Smooth muscle cell (in vitro differentiated cells): Measurements from ENCODE around the gene RPS16. TPM values are rescaled to one million over a fixed set of nuclear protein-coding genes. Genes with fewer than 3 reads are reported as not detected.
A peak's percentile ranks its signal among the peaks of the same experiment; 100 is the strongest.

ENCODE experiments used
- DNase-seq: peaks from one replicate; lab custom pipeline; 2025; ENCODE audit not compliant: unreplicated experiment; lab: John Stamatoyannopoulos, UW
- H2AFZ ChIP-seq: fragments of 200-600 bp; sonication (generic); 2 replicates; pipeline ENCODE4 v1.6.0; 2016; ENCODE audit warnings: antibody characterized with exemption, low read depth, mild to moderate bottlenecking
- H3F3A ChIP-seq: fragments of 200-600 bp; sonication (generic); 2 replicates; pipeline ENCODE4 v1.6.0; 2017; ENCODE audit warnings: antibody characterized with exemption, low read depth
- H3K27ac ChIP-seq: fragments of 200-600 bp; sonication (generic); 2 replicates; pipeline ENCODE4 v1.5.1; 2016; ENCODE audit warnings: low read depth, mild to moderate bottlenecking
- H3K27me3 ChIP-seq: fragments of 200-600 bp; sonication (generic); 2 replicates; pipeline ENCODE4 v1.6.1; 2016; ENCODE audit warnings: low read depth, mild to moderate bottlenecking
- H3K36me3 ChIP-seq: fragments of 200-600 bp; sonication (generic); 2 replicates; pipeline ENCODE4 v1.5.1; 2016; ENCODE audit warnings: low read depth
- H3K4me1 ChIP-seq: fragments of 200-600 bp; sonication (generic); 2 replicates; pipeline ENCODE4 v1.5.1; 2016; ENCODE audit warnings: low read depth
- H3K4me2 ChIP-seq: fragments of 200-600 bp; sonication (generic); 2 replicates; pipeline ENCODE4 v1.6.0; 2016; ENCODE audit warnings: mild to moderate bottlenecking
- H3K4me3 ChIP-seq: fragments of 200-600 bp; sonication (generic); 2 replicates; pipeline ENCODE4 v1.5.1; 2016; ENCODE audit warnings: mild to moderate bottlenecking
- H3K79me2 ChIP-seq: fragments of 200-600 bp; sonication (generic); 2 replicates; pipeline ENCODE4 v1.6.0; 2016; ENCODE audit warnings: low read depth, mild to moderate bottlenecking
- H3K9ac ChIP-seq: fragments of 200-600 bp; sonication (generic); 2 replicates; pipeline ENCODE4 v1.6.0; 2016; ENCODE audit warnings: low read depth
- H3K9me3 ChIP-seq: fragments of 200-600 bp; sonication (generic); replicated peaks from 2 replicates; pipeline ENCODE4 v1.5.1; 2016; ENCODE audit warnings: low read depth
- H4K20me1 ChIP-seq: fragments of 200-600 bp; sonication (generic); 2 replicates; pipeline ENCODE4 v1.6.0; 2016; ENCODE audit warnings: low read depth
- CTCF ChIP-seq: fragments of 200-600 bp; sonication (generic); IDR thresholded peaks from 2 replicates; pipeline ENCODE4 v1.5.1; 2017; ENCODE audit warnings: borderline replicate concordance, mild to moderate bottlenecking, antibody characterized with exemption; ENCODE audit not compliant: insufficient read depth, poor library complexity, severe bottlenecking
- WGBS: methylation state at CpG from one replicate; pipeline ENCODE4 v1.1.7; 2016; ENCODE audit warnings: low lambda C conversion rate; 5-methylcytosine and 5-hydroxymethylcytosine counted together
- polyA plus RNA-seq: library from polyadenylated mRNA; unstranded; fragments of >200 nt; fragmentation: Nextera tagmentation; extraction: Ambion mirVana; gene quantifications from 2 replicates; pipeline ENCODE4 v1.2.1, GENCODE V29; 2016
- total RNA-seq: library from RNA; depleted of rRNA; stranded (reverse); fragments of >200 nt; gene quantifications from 2 replicates; pipeline ENCODE4 v1.2.3, GENCODE V29; 2014

Gene RPS16
- total and polyA plus RNA-seq, 2 experiments from 2014 or later, result 97.1 to 539 TPM

DNA sequence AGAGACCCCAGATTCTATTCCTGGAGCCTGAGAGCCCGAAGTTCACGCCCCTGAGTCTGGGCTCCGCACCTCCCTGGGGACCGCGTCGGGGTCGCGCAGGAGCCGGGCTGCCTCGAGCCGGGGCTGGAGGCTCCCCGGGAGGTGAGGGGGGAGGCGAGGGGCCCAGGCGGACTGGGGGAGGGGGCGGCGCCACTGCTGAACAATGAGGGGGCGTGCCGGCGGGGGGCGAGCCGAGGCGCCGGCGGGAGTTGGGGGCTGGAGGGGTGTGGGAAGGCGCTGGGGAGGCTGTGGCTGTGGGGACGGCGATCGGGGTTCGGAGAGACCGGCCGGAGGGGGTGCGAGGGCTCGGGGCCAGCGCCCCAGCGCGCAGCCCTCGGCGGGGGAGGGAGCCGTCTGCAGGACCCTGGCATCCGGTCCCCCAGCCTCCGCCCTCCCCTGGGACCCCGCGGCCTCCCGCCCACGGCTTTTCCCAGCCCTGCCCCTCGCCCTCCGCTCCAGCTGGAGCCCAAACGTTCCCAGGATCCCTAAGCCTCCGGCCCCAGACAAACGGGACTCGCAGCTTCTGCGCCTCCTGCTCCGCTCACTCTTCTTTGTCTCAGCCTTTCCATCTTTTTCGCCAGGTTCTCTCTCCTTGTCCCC lies 22.4 kb downstream of the RPS16 start:
- peaks cover 51% of the 10 kb centered on the region for H3K79me2 ChIP-seq
- TF ChIP-seq CTCF, result no peak
- H3K27ac ChIP-seq, result peak overlapping the region; percentile 81
- no peaks in the 10 kb centered on the region for H3K9me3 ChIP-seq
- H3K27me3 ChIP-seq, result no peaks in the 10 kb centered on the region
- peak overlapping the region; percentile 80 for H3K4me3 ChIP-seq
- H3F3A ChIP-seq, result peaks cover 13% of the 10 kb centered on the region
- H3K4me2 ChIP-seq, result peak overlapping the region; percentile 83
- peaks cover 20% of the 10 kb centered on the region for H3K4me1 ChIP-seq
- DNase-seq, result peak; percentile 66
- H3K9ac ChIP-seq, result peak overlapping the region; percentile 75
- H3K36me3 ChIP-seq, result no peaks in the 10 kb centered on the region
- under 1% methylated on average over 26 of the region's 54 CpGs for WGBS
- peak overlapping the region; percentile 33 for H2AFZ ChIP-seq
- H4K20me1 ChIP-seq, result peaks cover 33% of the 10 kb centered on the region

DNA sequence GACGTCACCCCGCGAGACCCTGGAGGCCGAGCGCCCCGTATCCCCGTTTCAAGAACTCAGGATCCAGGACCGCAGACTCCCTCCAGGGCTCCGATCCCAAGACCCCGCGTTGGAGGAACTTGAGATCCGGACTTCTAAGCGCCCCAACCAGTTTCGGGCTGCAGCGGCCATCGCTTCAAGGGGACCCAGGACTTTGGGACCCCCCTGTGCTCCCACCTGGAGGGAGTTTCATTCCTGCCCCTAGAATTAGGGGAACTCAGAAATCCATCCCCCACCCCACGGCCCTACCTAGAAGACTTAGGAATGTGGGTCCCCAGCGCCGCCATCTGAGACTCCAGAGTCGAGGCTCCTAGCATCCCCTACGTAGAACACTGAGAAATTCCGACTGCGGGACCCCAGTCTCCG lies 22.9 kb downstream of the RPS16 start:
- H3K79me2 ChIP-seq, result peaks cover 56% of the 10 kb centered on the region
- H3F3A ChIP-seq, result peaks cover 15% of the 10 kb centered on the region
- 0% methylated on average over 23 of the region's 24 CpGs for WGBS
- H3K4me1 ChIP-seq, result peaks cover 20% of the 10 kb centered on the region
- H3K9me3 ChIP-seq, result no peaks in the 10 kb centered on the region
- no peaks in the 10 kb centered on the region for H3K36me3 ChIP-seq
- H3K9ac ChIP-seq, result peak overlapping the region; percentile 75
- peaks cover 38% of the 10 kb centered on the region for H4K20me1 ChIP-seq
- peak overlapping the region; percentile 81 for H3K27ac ChIP-seq
- H2AFZ ChIP-seq, result peak overlapping the region; percentile 33
- peak overlapping the region; percentile 83 for H3K4me2 ChIP-seq
- peak overlapping the region; percentile 80 for H3K4me3 ChIP-seq
- no peaks in the 10 kb centered on the region for H3K27me3 ChIP-seq
- DNase-seq, result no peak
- TF ChIP-seq CTCF, result no peak

DNA sequence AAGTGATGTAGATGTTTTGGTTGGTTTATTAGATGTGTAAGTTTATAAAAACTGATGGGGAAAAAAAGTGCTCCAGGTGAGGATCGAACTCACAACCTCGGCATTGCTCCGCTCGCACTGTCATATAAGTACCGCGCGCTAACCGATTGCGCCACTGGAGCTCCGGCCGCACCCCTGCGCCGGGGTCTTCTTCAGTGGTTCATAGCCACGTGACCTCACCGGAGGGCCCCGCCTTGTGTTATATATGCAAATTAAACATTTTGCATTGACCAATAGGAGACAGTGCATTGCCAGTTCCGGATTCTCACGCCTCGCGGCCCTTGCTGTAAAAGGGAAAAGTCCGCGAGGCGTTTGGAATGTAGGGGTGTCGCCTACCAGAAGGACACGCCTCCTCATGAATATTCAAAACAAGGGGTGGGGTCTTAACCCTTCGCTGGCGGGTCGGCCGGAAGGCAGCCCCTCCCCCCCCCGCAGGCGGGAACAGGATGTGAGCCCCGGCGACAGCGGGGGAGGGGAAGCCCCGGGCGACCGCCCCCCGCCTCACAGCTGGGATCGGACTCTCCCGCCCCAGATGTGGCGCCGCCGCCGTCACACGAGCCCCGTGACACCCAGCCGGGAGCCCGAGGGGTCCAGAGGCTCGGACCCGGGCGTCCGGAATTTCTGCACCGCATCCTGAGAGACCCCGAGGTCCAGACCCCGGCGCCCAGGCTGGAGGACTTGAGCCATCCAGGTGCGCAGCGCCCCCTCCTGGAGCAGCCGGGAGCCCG lies 23.5 kb downstream of the RPS16 start, which contains the start of gene PLEKHG2:
Gene PLEKHG2, plus strand, starts transcription at position 570 of the 767 bp plus-strand sequence. CDS start 1,418 bp downstream, outside the sequence.
- peak; percentile 86 for TF ChIP-seq CTCF
- H3K4me1 ChIP-seq, result peaks cover 20% of the 10 kb centered on the region

More for the DNA sequence above, 23.5 kb downstream of the RPS16 start, which contains the start of gene PLEKHG2:
- Histone ChIP-seq H3K27ac (peak within 1 kb of the TSS; percentile 95), H3K4me3 (peak within 1 kb of the TSS; percentile 96), H3K79me2 (peaks cover 62% of the 10 kb centered on the region), H4K20me1 (peaks cover 44% of the 10 kb centered on the region), H3K9ac (peak within 1 kb of the TSS; percentile 75), H3K27me3 (no peaks in the 10 kb centered on the region), H3K4me2 (peak within 1 kb of the TSS; percentile 94), H3K9me3 (no peaks in the 10 kb centered on the region), H2AFZ (peak within 1 kb of the TSS; percentile 33), H3K36me3 (no peaks in the 10 kb centered on the region), H3F3A (peaks cover 18% of the 10 kb centered on the region)
- peak; percentile 99 for DNase-seq
- 1% methylated on average over 51 of the region's 60 CpGs for WGBS
